ENCODE measurements around the gene PDE1C.

Gene PDE1C

DNA sequence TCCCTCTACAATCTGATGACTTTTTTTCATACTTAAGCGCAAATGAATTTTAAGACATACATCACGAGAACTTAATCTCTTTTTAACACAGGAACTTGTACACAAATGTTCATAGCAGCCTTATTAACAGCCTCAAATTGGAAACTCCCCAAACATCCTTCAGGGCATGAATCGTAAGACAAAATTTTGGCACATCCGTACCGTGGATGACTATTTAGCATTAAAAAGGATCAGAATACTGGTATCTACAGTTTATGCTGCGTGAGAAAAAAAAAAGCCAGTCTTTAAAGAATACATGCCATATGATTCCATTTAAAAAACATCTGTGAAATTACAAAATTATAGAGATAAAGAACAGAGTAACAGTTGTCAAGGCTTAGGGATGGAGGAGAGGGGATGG, 46.8 kb downstream of the PDE1C start:
- no peaks in the 10 kb centered on the region for H3F3A ChIP-seq (ENCODE audit: low read depth)
- no peak for TF ChIP-seq CTCF (conservative IDR thresholded peaks at IDR 0.05; ENCODE audit: low read length)
- no peak for TF ChIP-seq EZH2phosphoT487 (IDR thresholded peaks at IDR 0.05; ENCODE audit: borderline replicate concordance)
- no peaks in the 10 kb centered on the region for H4K20me1 ChIP-seq (ENCODE audit: insufficient read depth, low read length, poor library complexity, severe bottlenecking)
- H3K79me2 ChIP-seq (ENCODE audit: insufficient read depth, low read length), result no peaks in the 10 kb centered on the region
- H3K4me1 ChIP-seq (ENCODE audit: insufficient read depth, low read length, poor library complexity, severe bottlenecking), result no peaks in the 10 kb centered on the region
- H3K4me3 ChIP-seq (ENCODE audit: low read length, poor library complexity, severe bottlenecking), result no peak overlapping the region
- no peaks in the 10 kb centered on the region for H3K36me3 ChIP-seq (ENCODE audit: insufficient read depth, low read length)
- no peaks in the 10 kb centered on the region for H3K9me3 ChIP-seq (ENCODE audit: insufficient read depth, low read depth, low read length)
- H3K9me2 ChIP-seq (replicated peaks; ENCODE audit: low read depth, low read length), result 0 out of 2 replicates have a peak, but pooled peaks cover 3% of the 10 kb centered on the region
- H3K4me2 ChIP-seq (ENCODE audit: low read depth, low read length, poor library complexity, severe bottlenecking), result no peak overlapping the region
- no peaks in the 10 kb centered on the region for H3K27me3 ChIP-seq (ENCODE audit: insufficient read depth, low read length, poor library complexity, severe bottlenecking)
- no peak overlapping the region for H3K9ac ChIP-seq (ENCODE audit: low read depth, low read length, poor library complexity, severe bottlenecking)
- H2AFZ ChIP-seq (ENCODE audit: low read length), result no peak overlapping the region

DNA sequence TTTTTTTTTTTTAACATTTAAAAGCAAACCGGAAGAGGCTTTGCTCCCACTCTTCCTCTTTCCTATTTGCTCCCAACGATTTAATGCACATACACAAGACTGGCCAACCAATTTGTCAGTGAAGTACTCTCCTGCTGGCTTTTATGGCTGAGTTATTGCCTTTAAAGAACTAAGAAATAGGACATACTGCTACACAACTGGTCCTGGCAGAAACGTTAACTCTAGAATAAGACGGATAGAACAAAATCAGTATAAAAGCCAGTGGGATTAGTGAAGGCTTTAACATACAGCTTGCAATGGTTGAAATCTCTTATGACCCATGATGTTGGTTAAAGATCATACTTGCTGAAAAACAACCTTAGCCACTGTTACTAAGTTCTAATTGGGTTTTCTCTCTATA, 47.2 kb downstream of the PDE1C start:
- Histone ChIP-seq H3K36me3 (ENCODE audit: insufficient read depth, low read length) (no peaks in the 10 kb centered on the region), H2AFZ (ENCODE audit: low read length) (no peak overlapping the region), H3K9me2 (replicated peaks; ENCODE audit: low read depth, low read length) (0 out of 2 replicates have a peak, but pooled peaks cover 3% of the 10 kb centered on the region), H3K4me3 (ENCODE audit: low read length, poor library complexity, severe bottlenecking) (no peak overlapping the region), H3K79me2 (ENCODE audit: insufficient read depth, low read length) (no peaks in the 10 kb centered on the region), H3K9ac (ENCODE audit: low read depth, low read length, poor library complexity, severe bottlenecking) (no peak overlapping the region), H3F3A (ENCODE audit: low read depth) (no peaks in the 10 kb centered on the region), H3K4me1 (ENCODE audit: insufficient read depth, low read length, poor library complexity, severe bottlenecking) (no peaks in the 10 kb centered on the region), H3K4me2 (ENCODE audit: low read depth, low read length, poor library complexity, severe bottlenecking) (no peak overlapping the region), H3K9me3 (ENCODE audit: insufficient read depth, low read depth, low read length) (no peaks in the 10 kb centered on the region), H4K20me1 (ENCODE audit: insufficient read depth, low read length, poor library complexity, severe bottlenecking) (no peaks in the 10 kb centered on the region), H3K27me3 (ENCODE audit: insufficient read depth, low read length, poor library complexity, severe bottlenecking) (no peaks in the 10 kb centered on the region)
- TF ChIP-seq EZH2phosphoT487 (IDR thresholded peaks at IDR 0.05; ENCODE audit: borderline replicate concordance), result no peak
- no peak for TF ChIP-seq CTCF (conservative IDR thresholded peaks at IDR 0.05; ENCODE audit: low read length)

- H3K4me3 ChIP-seq (ENCODE audit: low read length, poor library complexity, severe bottlenecking), result no peak overlapping the region
These were observed 49.6 kb downstream of the PDE1C start for GRCh38 chr7:32020551-32021159.

More at GRCh38 chr7:32020551-32021159, 49.6 kb downstream of the PDE1C start:
- no peaks in the 10 kb centered on the region for H3K36me3 ChIP-seq (ENCODE audit: insufficient read depth, low read length)
- no peak overlapping the region for H2AFZ ChIP-seq (ENCODE audit: low read length)
- H3K79me2 ChIP-seq (ENCODE audit: insufficient read depth, low read length), result no peaks in the 10 kb centered on the region
- no peak overlapping the region for H3K9ac ChIP-seq (ENCODE audit: low read depth, low read length, poor library complexity, severe bottlenecking)
- TF ChIP-seq CTCF (conservative IDR thresholded peaks at IDR 0.05; ENCODE audit: low read length) (no peak), EZH2phosphoT487 (IDR thresholded peaks at IDR 0.05; ENCODE audit: borderline replicate concordance) (no peak)
- 0 out of 2 replicates have a peak, but pooled peaks cover 3% of the 10 kb centered on the region for H3K9me2 ChIP-seq (replicated peaks; ENCODE audit: low read depth, low read length)
- no peaks in the 10 kb centered on the region for H3F3A ChIP-seq (ENCODE audit: low read depth)
- H3K27me3 ChIP-seq (ENCODE audit: insufficient read depth, low read length, poor library complexity, severe bottlenecking), result no peaks in the 10 kb centered on the region
- H4K20me1 ChIP-seq (ENCODE audit: insufficient read depth, low read length, poor library complexity, severe bottlenecking), result no peaks in the 10 kb centered on the region
- H3K9me3 ChIP-seq (ENCODE audit: insufficient read depth, low read depth, low read length), result no peaks in the 10 kb centered on the region
- no peak overlapping the region for H3K4me2 ChIP-seq (ENCODE audit: low read depth, low read length, poor library complexity, severe bottlenecking)
- H3K4me1 ChIP-seq (ENCODE audit: insufficient read depth, low read length, poor library complexity, severe bottlenecking), result no peaks in the 10 kb centered on the region
